HG03521 (cell line): ENCODE data around the gene GLYR1.
"Not testable (repeated sequence)": the region's sequence is repeated elsewhere in the genome, so short reads cannot be mapped to it uniquely, and the experiment has no call there.

Experiments
- ATAC-seq: cut with Tn5 transposase; IDR thresholded peaks from one replicate; pipeline ENCODE4 v1.9.1; 2021; ENCODE audit warnings: mild to moderate bottlenecking, moderate library complexity; ENCODE audit not compliant: unreplicated experiment

Gene GLYR1

DNA sequence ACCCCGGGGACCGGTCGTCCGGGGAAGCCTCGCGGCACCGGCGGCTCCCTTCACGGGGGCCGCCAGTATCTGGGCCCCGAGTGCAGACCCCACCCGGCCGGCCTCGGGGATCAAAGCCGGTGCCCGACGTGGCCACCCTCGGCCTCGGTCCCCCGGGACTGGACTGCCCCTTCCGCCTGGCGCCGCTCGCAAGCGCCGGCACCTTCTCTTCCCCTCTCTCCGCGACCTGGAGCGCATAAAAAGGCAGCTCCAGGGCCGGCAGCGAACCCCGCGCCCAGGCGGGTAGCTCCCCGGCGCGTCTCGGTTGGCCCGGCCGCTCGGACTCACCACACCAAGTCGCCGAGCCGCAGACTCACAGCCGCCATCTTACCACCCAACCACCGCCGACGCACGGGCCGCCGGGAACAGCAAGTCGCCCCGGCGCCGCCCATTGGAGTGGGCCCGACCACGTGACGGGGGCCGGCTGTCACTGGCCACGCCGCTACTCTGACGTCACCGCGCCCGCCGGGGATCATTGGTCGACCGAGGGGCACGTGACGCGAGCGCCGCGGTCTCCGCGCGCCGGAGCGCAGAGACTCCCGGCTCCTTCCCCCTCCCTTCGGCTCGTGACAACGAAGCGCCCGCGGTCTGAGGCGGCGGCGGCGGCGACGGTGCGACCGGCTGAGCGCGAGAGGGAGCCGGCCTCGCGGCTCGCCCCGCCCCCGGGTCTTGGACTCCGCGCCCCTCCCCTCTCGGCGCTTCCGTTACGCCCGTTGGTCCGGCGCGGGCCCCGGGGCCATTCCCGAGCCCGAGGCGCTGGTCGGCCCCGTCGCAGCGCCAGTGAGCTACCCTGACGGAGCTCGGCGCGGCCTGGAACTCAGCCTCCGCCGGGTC is at the start of gene GLYR1, which contains the start of gene UBN1:
Gene GLYR1 (minus strand): TSS at position 388 of the 873 bp plus-strand sequence. CDS start 23 bp downstream, at position 365.
Gene UBN1 (plus strand): TSS at position 581 of the 873 bp plus-strand sequence. CDS start 5,437 bp downstream, outside the sequence.
- ATAC-seq: peak; percentile 84

DNA sequence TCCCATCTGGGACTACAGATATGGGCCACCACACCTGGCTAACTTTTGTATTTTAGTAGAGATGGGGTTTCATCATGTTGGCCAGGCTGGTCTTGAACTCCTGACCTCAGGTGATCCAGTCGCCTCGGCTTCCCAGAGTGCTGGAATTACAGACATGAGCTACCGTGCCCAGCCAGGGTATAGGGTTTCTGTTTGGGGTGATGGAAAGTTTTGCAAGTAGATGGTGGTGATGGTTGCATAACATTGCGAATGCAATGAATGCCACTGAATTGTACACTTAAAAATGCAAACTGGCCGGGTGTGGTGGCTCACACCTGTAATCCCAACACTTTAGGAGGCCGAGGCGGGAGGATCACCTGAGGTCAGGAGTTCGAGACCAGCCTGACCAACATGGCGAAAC is 49.7 kb upstream of the GLYR1 start:
- ATAC-seq: not testable (repeated sequence)

DNA sequence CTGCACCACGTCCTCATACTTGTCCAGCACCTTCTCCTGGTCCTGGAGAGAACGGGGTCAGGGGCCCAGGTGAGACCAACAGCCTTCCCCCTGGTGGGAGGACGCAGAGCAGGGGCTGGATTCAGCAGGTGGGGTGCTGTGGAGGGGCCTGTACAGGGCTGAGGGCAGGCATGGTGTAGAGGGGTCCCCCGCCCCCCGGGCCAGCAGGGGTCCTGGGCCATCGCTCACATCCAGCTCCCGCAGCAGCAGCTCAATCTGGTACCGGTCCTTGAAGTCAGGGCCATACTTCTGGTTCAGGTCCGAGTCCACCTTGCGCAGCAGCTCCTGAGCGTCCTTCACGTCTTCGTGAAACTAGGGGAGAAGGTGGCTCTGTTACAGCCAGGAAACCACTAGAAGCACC is 48.3 kb upstream of the GLYR1 start:
- ATAC-seq: no peak

DNA sequence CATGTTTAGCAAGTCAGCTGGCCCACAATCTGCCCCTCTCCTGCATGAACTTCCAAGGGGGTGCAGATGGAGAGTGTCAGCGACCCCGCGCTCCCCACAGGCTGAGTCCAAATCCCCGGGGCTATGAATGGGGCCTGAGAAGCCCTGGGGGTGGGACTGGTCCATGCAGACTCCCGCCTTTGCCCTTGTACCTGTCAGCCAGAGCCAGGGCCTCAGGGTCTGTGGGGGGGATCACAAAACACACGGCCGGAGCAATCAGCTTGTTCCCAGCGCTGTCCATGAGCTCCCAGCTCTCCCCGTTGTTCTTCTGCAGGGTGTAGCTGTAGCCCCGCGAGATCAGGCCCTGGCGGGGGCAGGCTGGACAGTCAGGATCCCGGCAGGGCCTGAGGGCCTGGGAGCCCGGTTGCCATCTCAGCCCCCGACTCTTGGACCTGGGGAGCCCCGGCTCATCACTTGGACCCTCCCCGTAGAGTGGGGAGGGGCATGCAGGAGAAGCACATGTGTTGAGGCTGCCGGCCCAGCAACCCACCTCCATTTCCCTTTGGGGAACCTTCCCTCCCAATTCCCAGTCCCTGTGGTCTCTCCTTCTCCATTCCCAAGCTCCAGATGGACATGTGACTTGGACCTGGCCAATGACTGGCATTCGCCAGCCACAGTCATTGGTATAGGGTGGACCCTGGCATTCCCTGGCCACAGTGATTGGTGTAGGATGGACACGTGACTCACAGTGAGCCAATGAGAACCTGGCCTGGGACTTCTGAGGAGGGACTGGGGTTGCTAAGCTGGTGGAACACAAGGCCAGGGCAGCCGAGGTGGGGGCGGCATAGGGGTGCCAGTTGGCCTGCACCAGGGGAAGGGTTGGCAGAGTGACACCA is 47.4 kb upstream of the GLYR1 start:
- ATAC-seq: no peak

DNA sequence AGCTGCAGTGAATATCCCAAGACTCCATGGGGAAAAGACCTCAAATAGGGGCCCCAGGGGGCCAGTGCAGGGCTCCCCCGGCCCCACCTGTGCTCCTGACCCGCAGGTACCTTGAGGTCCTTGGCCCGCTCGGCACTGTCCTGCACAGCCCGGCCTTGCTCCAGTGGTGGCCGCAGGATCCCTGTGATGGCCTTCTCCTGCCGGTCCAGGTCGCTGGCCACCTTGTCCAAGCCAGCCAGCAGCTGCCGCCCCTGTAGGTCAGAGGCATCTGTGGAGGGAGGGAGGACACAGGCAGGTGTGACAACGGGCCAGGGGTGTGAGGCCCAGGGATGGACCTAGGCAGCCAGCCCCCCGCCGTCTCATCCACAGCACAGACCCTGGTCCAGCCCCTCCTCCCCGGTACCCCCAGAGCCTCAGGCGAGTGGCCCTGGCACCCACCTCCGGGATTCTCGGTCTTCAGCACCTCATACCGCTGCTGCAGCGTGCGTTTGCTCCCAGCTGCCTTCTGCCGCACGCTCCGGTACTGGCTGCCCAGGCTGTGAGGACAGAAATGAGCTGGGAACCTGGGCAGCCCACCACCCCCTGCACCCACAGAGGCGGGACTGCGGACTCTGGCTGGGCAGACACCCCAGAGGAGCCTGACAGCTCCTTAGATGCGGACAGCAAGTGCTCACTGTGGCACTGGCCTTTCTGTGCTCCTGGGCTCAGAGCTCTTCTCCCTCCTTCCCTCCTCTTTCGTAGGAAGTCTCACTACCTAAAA is 46.2 kb upstream of the GLYR1 start:
- no peak for ATAC-seq

DNA sequence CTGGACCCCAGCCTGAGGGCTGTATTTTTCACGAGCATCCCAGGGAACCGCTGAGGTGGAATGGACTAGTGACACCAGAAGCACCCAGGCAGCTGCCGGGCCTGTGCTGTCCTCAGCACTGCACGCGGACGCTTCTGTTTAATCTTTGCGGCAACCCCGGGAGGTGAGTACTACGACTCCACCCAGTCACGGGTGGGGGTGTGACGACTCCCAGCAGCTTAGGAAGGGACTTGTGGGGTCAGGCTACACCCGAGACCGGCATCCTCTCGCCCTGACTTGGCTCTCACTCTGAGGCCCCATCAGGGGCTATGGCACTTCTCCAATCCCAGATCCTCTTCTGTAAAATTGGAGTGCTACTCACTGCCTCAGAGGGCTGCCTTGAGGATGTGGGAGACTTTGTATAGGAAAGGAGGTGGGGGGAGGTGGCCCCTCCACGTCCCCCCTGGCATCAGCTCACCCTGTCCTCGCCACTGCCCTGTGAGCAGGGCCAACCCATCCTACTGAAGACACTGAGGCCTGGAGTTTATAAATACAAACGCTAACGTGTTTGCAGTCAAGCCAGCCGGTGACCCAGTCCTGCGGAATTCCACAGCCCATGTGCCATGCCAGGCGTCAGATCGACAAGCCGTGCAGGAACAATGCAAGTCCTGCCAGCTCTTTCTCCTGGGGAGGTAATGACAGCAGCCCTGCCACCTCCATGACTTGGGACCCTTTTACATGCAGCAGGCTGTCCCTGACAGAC is 45.4 kb upstream of the GLYR1 start:
- ATAC-seq: no peak

DNA sequence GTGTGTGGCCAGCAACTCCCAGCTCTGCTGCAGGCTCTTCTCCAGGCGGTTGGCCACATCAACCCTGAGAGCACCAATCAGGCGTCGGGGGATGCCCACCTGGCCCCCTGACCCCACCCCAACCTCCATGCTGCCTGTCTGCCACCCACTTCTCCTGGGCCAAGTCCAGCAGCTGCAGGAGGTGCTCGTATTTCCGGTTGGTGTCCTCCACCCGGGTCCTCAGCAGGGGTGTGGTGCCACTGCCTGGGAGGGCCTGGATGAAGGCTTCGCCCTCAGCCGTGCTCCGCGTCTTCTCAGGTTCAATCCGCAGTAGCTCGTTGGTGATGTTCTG is 44.8 kb upstream of the GLYR1 start:
- no peak for ATAC-seq

DNA sequence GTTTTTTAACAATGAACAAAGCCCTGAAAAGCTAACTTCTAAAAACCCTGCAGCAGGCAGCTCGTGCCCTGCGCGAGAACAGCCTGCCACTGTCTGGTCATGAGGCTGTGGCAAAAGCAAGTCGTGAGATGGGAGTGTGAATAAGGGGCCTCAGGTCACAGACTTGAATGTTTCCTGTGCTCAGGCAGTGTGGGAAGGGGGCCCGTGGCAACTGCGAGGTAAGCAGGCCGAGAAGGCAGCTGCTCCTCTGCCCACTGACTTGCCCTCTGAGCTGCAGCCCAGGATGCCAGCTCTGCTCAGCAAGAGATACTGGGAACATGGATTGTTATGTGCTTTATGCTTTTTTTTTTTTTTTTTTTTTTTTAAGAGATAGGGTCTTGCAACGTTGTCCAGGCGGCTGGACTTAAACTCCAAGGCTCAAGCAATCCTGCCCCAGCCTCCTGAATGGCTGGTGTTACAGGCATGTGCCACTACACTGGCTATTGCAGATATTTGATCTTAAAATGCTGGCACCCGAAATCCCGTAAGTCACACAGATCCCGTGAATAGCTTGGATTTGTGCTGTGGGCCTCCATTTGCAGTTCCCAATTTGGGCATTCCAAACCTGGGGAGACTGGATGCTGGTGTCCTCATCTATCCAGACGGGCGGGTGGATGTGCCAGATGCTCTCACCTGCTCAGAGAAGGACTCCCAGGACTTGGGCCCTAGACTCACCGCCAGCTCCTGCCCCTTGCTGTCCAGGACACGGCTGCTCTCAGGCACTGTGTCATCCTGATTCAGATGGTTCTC is 44.2 kb upstream of the GLYR1 start:
- ATAC-seq: no peak

DNA sequence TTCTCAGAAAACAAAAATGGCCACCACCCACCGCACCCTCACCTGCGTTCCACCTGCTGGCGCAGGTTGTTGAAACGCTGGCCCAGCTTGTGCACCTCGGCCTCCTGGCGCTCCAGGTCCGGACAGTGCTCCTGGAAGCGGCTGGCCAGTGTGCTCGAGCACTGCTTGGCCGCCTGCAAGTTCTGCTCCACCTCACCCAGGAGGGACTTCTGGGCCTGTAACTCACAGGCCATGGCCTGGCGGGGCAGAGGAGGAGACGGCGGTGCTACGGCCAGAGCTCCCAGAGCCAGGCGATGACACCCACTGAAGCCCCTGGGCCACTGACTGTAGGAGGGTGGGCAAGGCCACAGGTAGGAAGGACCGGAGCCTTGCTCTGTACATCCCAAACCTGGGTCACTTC is 43.6 kb upstream of the GLYR1 start:
- ATAC-seq: no peak

DNA sequence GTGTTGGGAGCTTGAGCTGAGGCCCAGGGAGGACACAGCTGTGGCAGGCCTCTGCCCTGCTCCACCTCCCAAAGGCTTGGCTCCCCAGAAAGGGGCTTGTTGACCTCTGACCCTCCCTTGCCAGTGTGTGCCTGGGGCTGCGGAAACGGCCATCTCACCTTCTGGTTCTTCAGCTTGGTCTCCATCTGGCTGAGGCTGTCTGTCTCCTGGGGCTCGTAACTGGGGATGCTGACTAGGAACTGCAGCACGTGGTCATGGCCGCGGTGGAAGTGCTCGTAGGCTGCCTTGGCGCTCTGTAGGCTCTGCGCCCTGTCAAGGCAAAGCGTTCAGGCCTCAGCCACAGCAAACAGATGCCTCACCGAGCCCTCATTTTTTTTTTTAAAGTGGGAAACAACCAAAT is 42.9 kb upstream of the GLYR1 start:
- ATAC-seq: no peak

DNA sequence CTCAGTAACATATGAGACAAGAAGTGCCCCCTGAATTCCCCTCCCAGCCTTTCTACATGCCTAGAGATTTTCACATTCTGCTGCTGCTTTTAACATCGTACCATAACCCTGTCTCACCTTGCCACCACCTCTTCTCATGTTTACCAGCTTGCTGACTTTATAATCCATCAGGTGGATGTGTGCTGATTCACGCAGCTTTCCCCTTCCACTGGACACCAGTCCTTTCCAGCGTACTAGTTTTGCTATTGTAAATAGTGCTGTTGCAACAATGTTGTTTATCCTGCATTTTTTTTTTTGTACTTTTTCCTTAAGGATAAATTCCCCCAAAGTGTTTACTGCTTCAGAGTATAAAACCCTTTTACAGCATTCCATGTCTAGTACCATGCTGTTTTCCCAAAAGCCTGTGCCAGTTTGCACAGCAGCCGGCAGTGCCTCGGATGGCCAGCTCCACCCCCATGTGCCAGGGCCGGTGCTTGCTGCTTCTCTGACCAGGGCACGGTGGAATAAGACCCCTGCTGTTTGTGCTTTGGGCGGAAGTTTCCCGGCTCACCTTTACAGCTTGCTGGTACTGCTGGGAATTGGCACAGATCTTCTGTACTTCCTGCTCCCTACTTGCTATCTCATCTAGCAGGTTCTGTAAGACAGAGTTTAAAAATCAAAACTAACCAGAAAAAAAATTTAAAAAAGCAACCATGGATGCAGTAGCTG is 41.5 kb upstream of the GLYR1 start:
- no peak for ATAC-seq

DNA sequence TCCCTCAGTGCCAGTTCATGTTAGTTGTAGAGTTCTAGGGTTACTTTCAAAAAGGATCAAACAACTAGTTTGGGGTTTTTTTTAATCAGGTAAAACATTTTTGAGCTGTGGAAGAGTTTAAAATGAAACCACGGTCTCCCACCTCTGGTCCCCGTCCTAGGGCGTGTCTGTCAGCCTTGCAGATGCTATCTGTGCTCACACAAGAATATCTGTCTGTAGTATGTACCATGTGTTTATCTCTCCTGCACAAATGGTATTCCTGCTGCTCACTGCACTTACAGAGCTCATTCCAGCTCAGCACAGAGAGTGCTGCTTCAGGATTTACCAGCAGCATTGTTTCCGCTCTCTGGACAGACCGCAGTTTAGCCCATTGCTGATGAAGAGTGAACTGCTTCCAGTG is 39.1 kb upstream of the GLYR1 start:
- no peak for ATAC-seq

DNA sequence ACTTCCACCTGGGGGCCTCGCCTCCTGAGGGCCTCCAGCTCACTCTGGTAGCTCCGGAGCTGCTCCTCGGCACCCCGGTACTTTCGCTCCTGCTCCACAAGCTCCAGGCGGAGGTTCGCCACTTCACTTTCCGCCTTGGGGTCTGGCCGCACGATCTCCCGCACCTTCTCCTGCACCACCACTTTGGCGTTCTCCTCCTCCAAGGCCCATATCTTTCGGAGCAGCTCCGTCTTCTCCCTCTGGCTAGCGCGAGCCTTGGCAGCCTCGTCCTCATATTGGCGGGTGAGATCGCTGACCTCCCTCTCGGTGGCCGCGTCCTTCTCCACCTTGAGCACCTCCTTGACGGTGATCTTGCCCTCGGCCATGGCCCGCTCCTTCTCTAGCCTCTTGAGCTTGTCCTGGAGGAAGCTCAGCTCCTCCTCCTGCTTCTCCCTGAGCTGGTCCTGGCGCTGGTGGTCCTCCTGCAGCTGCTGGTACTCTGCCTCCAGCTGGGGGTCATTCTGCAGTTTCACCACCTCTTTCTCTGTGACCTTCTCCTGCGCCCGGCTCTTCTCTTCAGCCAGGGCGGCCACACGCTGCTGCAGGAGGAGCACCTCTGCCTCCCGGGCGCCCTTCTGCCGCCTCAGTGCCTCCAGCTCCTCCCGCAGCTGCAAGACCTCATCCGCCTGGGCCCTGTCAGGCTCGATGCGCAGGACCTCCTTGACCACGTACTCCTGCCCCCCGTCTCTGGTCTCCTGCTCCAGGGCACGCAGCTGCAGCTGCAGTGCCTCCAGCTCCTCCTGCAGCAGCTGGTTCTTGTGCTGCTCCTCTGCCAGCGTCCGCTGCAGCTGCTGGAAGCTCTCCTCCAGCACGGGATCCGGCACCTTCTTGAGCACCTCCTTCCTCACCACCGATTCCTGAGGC is 38.1 kb upstream of the GLYR1 start:
- no peak for ATAC-seq

DNA sequence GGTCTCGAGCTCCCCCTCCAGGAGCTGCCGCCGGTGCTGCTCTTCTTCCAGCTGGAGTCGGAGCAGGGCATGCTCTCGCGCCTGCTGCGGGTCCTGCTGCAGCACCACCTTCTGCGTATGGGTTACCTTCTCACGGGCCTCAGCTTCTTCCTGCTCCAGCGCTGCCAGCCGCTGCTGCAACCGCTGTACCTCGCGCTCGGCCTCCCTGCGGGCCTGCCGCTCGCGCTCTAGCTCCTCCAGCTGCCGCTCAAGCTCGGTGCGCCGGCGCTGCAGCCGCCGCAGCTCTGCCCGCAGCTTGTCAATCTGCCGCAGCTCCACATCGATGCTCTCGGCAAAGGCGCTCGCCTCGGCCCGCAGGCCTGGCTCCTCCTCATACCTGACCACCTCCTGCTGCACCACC is 37.1 kb upstream of the GLYR1 start:
- ATAC-seq: no peak

DNA sequence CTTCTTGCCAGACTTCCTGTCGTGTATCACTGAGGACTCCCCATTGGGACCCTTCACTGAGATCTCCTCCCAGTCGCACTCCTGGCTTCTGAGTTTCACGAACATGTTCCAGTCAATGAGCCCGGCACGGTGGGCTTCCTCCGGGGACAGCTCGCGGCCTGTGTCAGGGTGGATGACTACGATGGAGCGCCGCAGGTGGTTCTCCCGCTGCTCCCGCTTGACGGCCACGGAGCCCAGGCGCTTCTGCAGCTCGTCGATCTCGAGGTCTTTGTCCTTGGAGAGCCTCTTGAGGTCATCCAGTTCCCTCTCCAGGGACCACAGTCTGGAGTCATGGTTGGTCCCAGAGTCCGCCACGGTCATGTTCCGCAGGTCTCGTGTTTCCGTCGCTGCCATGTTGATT is 36.4 kb upstream of the GLYR1 start:
- no peak for ATAC-seq

DNA sequence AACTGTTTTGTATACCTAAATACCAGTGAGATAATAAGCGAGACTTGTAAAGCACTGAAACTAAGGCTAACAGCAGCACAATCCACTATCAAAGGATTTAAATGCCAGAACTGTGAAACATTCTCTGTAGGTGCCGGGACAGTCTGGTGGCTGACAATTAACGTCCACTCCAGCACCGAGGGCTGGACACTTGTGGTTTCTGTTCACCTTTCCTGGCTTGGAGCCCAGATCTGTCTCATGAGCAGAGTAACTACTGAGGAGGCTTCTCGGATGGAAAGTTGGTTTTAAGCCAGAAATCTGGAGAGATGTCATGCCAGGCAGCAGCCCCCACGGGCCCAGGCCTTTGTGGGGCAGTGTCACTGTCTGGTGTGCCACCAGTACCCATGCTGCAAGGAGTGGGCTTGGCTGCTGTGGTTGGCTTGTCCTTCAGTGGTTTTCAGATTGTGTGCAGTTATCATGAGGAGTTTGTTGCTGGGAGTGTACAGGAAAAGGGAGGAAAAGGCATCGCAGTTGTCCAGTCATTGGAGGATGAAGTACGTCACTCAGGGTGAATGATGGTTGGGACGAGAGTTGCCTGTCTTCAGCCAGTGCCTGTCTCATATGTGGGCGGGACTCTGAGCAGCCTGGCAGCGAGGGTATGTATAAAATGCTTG is 35.7 kb upstream of the GLYR1 start:
- ATAC-seq: no peak

DNA sequence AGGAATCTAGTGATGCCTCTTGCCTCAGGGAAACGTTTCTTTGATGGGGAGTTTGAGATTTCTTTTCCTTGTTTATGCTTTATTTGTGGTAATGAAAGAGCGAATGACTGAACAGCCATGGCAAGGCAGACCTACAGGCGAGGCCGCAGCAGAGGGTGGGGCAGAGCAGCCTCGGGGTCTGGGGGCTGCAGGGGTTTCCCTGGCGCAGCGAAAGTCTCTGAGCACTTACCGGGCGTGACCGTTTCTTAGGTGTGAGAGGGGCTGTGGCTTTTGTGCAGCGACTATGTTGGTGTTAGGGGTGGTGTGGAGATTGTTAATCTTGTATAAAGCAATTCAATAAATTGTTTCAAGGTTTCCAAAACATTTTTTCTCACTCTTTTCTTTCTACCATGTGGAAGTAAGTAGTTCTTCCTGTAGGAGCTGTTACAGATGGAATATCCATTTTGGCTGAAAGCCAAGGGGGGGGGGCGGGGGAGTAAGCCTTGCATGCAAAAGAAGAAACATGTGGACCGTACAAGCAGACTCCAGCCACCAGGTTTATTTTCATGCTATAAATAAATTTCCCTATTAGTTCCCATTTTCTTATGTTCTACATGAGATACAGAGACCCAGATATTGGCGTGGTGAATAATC is 35.0 kb upstream of the GLYR1 start:
- no peak for ATAC-seq
